ENCODE results near the gene SDHA.

The SDHA gene

DNA sequence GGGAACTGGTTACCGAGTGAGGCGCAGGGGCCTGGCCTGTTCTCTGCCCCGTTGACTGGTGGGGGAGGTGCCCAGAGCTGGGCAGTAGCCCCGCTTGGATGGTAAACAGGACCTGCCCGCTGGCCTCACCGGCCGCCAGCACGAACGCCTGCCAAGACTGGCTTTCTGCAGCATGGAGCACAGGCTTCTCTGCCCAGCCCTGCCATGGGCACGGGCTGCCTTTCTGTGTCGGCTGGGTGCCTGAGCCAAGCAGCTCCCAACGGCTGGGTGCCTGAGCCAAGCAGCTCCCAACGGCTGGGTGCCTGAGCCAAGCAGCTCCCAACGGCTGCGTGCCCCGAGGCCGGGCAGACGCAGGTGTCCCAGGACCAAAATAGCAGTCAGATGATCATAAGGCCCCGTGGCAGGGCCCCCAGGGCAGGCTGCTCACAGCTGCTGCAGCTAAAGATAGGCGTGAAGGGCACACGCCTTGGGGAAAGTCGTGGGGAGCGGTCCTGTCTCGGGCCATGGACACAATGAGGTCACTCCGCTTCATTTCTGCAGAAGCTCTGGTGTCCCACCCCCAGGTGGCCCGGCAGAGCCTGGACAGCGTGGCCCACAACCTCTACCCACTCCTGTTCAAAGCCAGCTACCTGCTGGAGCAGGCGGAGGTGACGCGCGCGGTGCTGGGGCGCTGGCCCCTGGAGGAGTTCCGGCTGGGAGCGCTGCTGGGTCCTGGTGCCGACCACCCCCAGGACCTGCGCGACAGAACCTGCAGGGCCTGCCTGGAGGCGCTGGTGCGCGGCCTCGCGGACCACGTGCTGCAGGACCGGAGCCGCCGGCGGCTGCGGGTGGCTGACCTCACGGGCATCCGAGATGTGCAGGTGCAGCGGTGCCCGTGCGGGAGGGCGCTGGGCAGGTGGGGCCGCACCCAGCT lies 26.8 kb upstream of the SDHA start, which contains the start of gene LRRC14B:
LRRC14B (plus strand) TSS at position 460 of the 913 bp plus-strand sequence; CDS start at position 504, 44 bp downstream.
- Histone ChIP-seq H2AFZ (ENCODE audit: low read depth, low read length) (no peak within 1 kb of the TSS), H3K27me3 (ENCODE audit: low read depth, low read length) (no peaks in the 10 kb centered on the region), H3K9me3 (ENCODE audit: insufficient read depth, low read length) (no peaks in the 10 kb centered on the region), H3K36me3 (replicated peaks; ENCODE audit: low read depth, low read length) (no peaks in the 10 kb centered on the region), H3K4me2 (ENCODE audit: low read length) (no peak within 1 kb of the TSS), H4K20me1 (ENCODE audit: insufficient read depth, low read length) (no peaks in the 10 kb centered on the region), H3K79me2 (ENCODE audit: low read length) (no peaks in the 10 kb centered on the region), H3K9ac (ENCODE audit: low read length) (no peak within 1 kb of the TSS), H3K27ac (ENCODE audit: low read length) (no peak within 1 kb of the TSS), H3K4me3 (ENCODE audit: low read length) (no peak within 1 kb of the TSS), H3K4me1 (ENCODE audit: low read length) (no peaks in the 10 kb centered on the region)
- TF ChIP-seq, protein P1, sequence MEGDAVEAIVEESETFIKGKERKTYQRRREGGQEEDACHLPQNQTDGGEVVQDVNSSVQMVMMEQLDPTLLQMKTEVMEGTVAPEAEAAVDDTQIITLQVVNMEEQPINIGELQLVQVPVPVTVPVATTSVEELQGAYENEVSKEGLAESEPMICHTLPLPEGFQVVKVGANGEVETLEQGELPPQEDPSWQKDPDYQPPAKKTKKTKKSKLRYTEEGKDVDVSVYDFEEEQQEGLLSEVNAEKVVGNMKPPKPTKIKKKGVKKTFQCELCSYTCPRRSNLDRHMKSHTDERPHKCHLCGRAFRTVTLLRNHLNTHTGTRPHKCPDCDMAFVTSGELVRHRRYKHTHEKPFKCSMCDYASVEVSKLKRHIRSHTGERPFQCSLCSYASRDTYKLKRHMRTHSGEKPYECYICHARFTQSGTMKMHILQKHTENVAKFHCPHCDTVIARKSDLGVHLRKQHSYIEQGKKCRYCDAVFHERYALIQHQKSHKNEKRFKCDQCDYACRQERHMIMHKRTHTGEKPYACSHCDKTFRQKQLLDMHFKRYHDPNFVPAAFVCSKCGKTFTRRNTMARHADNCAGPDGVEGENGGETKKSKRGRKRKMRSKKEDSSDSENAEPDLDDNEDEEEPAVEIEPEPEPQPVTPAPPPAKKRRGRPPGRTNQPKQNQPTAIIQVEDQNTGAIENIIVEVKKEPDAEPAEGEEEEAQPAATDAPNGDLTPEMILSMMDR (IDR thresholded peaks at IDR 0.05; ENCODE audit: low read depth, low read length): no peak
- no peak for TF ChIP-seq EZH2phosphoT487 (IDR thresholded peaks at IDR 0.05; ENCODE audit: low read depth)

DNA sequence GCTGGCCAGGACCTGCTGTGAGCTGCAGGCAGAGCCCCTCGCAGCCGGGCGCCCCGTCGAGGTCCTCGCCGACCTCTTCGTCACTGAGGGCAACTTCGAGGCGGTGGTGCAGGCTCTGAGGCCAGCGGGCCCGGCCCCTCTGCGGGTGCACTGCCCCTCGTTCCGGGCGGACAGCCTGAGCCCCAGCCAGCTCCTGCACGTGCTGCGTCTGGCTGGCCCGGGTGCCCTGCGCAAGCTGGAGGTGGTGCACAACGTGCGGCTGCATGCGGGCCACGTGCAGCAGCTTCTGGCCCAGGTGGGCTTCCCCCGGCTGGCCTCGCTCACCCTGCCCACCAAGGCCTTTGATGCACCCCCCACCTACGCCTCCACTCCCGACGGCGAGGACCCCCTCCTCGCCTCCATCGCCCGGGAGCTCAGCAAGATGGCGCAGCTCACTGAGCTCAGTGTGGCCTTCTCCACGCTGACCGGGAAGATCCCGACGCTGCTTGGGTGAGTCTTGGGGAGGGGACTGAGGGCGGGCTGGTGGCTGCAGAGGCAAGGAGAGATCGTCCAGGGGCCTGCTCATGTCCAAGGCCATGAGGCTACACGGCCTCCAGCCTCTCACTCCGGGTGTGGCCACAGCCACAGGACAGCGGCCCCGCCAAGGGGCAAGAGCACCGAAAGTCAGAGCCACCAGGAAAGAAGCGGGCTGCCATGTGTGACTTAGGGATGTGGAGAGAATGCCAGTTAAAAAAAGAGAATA lies 26.0 kb upstream of the SDHA start:
- H3K27ac ChIP-seq (ENCODE audit: low read length): no peak overlapping the region
- H2AFZ ChIP-seq (ENCODE audit: low read depth, low read length): no peak overlapping the region

DNA sequence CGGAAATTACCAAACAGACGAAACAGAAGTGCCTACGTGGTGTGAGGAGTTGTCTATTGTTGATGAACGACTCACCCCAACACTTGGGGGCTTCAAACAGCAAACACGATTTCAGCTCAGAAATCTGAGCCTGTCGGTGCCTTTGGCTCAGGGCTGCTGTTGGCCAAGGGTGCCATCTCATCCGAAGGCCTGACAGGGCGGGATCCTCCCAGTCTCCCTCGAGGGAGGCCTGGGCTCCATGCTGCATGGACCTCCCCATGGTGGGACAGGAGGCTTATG lies 25.5 kb upstream of the SDHA start:
- no peak overlapping the region for H3K27ac ChIP-seq (ENCODE audit: low read length)
- no peaks in the 10 kb centered on the region for H3K4me1 ChIP-seq (ENCODE audit: low read length)
- no peak overlapping the region for H3K4me3 ChIP-seq (ENCODE audit: low read length)
- no peaks in the 10 kb centered on the region for H3K9me3 ChIP-seq (ENCODE audit: insufficient read depth, low read length)
- no peaks in the 10 kb centered on the region for H3K36me3 ChIP-seq (replicated peaks; ENCODE audit: low read depth, low read length)
- no peak for TF ChIP-seq EZH2phosphoT487 (IDR thresholded peaks at IDR 0.05; ENCODE audit: low read depth)
- TF ChIP-seq, protein P1 (IDR thresholded peaks at IDR 0.05; ENCODE audit: low read depth, low read length): no peak
- H3K79me2 ChIP-seq (ENCODE audit: low read length): no peaks in the 10 kb centered on the region
- H4K20me1 ChIP-seq (ENCODE audit: insufficient read depth, low read length): no peaks in the 10 kb centered on the region
- H3K4me2 ChIP-seq (ENCODE audit: low read length): no peak overlapping the region
- no peak overlapping the region for H3K9ac ChIP-seq (ENCODE audit: low read length)
- no peaks in the 10 kb centered on the region for H3K27me3 ChIP-seq (ENCODE audit: low read depth, low read length)
- no peak overlapping the region for H2AFZ ChIP-seq (ENCODE audit: low read depth, low read length)

More for the DNA sequence above, 26.0 kb upstream of the SDHA start:
- no peak for TF ChIP-seq EZH2phosphoT487 (IDR thresholded peaks at IDR 0.05; ENCODE audit: low read depth)
- no peak overlapping the region for H3K4me2 ChIP-seq (ENCODE audit: low read length)
- H4K20me1 ChIP-seq (ENCODE audit: insufficient read depth, low read length): no peaks in the 10 kb centered on the region
- no peak overlapping the region for H3K4me3 ChIP-seq (ENCODE audit: low read length)
- H3K9me3 ChIP-seq (ENCODE audit: insufficient read depth, low read length): no peaks in the 10 kb centered on the region
- no peaks in the 10 kb centered on the region for H3K27me3 ChIP-seq (ENCODE audit: low read depth, low read length)
- H3K4me1 ChIP-seq (ENCODE audit: low read length): no peaks in the 10 kb centered on the region
- H3K36me3 ChIP-seq (replicated peaks; ENCODE audit: low read depth, low read length): no peaks in the 10 kb centered on the region
- no peak overlapping the region for H3K9ac ChIP-seq (ENCODE audit: low read length)
- no peaks in the 10 kb centered on the region for H3K79me2 ChIP-seq (ENCODE audit: low read length)

DNA sequence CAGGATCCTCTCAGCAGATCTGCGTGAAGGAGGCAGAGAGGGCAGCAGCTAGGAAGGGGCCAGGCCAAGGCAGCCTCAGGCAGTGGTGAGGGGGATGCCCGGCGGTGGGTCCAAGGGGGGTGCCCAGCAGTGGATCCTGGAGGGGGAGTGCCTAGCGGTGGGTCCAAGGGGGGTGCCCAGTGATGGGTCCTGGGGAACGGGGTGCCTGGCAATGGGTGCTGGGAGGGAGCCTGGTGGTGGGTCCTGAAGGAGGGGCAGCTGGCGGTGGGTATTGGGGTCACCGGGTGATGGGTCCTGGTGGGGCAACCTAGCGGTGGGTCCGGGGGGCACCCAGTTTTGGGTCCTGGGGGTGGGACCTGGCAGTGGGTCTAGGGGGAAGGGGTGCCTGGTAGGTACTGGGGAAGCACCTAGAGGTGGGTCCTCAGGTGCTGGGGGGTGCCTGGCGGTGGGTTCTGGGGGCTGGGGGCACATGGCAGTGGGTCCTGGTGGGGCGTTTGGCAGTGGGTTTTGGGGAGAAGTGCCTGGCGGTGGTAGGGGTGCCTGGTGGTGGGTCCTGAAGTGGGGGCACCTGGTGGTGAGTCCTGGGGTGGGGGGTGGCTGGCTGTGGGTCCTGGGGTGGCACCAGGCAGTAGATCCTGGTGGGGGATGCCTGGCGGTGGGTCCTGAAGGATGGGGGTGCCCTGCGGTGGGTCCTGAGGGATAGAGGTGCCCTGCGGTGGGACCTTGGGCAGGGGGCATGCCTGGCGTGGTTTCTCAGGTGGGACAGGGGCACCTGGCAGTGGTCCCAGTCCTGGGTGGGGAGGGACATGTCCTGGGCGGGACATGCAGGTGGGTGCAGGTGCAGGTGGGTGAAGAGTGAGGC lies 24.9 kb upstream of the SDHA start:
- H3K27ac ChIP-seq (ENCODE audit: low read length): no peak overlapping the region
- H3K4me3 ChIP-seq (ENCODE audit: low read length): no peak overlapping the region
- no peak overlapping the region for H3K4me2 ChIP-seq (ENCODE audit: low read length)
- no peak overlapping the region for H2AFZ ChIP-seq (ENCODE audit: low read depth, low read length)
- no peaks in the 10 kb centered on the region for H3K36me3 ChIP-seq (replicated peaks; ENCODE audit: low read depth, low read length)
- no peak overlapping the region for H3K9ac ChIP-seq (ENCODE audit: low read length)
- TF ChIP-seq EZH2phosphoT487 (IDR thresholded peaks at IDR 0.05; ENCODE audit: low read depth): no peak
- TF ChIP-seq, protein P1 (IDR thresholded peaks at IDR 0.05; ENCODE audit: low read depth, low read length): no peak
- no peaks in the 10 kb centered on the region for H3K79me2 ChIP-seq (ENCODE audit: low read length)
- H4K20me1 ChIP-seq (ENCODE audit: insufficient read depth, low read length): no peaks in the 10 kb centered on the region
- H3K4me1 ChIP-seq (ENCODE audit: low read length): no peaks in the 10 kb centered on the region
- no peaks in the 10 kb centered on the region for H3K9me3 ChIP-seq (ENCODE audit: insufficient read depth, low read length)
- no peaks in the 10 kb centered on the region for H3K27me3 ChIP-seq (ENCODE audit: low read depth, low read length)

Data from OCI-LY3 (cell line).